Neural progenitor cell (in vitro differentiated cells): ENCODE results near the gene CHST8. TPM values are rescaled to one million over a fixed set of nuclear protein-coding genes. Genes with fewer than 3 reads are reported as not detected.

ENCODE experiments used
- DNase-seq: peaks from one replicate; pipeline ENCODE4 v3.0.0-alpha.2; 2016; ENCODE audit warnings: low spot score
- H2AFZ ChIP-seq: fragments of 200-600 bp; sonication (generic); replicated peaks from 2 replicates; pipeline ENCODE4 v1.6.1; 2016; ENCODE audit warnings: antibody characterized with exemption
- H3F3A ChIP-seq: fragments of 200-600 bp; sonication (generic); 2 replicates; pipeline ENCODE4 v1.6.1; 2016; ENCODE audit warnings: antibody characterized with exemption, low read depth
- H3K27ac ChIP-seq: fragments of 200-600 bp; sonication (generic); 2 replicates; pipeline ENCODE4 v1.5.1; 2016; ENCODE audit warnings: mild to moderate bottlenecking
- H3K27me3 ChIP-seq: fragments of 200-600 bp; sonication (generic); 2 replicates; pipeline ENCODE4 v1.6.1; 2016; ENCODE audit warnings: mild to moderate bottlenecking, moderate library complexity
- H3K36me3 ChIP-seq: fragments of 200-600 bp; sonication (generic); 2 replicates; pipeline ENCODE4 v1.5.1; 2016
- H3K4me1 ChIP-seq: fragments of 200-600 bp; sonication (generic); 2 replicates; pipeline ENCODE4 v1.6.1; 2016; ENCODE audit warnings: mixed run types
- H3K4me2 ChIP-seq: fragments of 200-600 bp; sonication (generic); 2 replicates; pipeline ENCODE4 v1.6.1; 2016
- H3K4me3 ChIP-seq: fragments of 200-600 bp; sonication (generic); 2 replicates; pipeline ENCODE4 v1.5.1; 2016
- H3K79me2 ChIP-seq: fragments of 200-600 bp; sonication (generic); 2 replicates; pipeline ENCODE4 v1.6.1; 2016; ENCODE audit warnings: low read depth
- H3K9ac ChIP-seq: fragments of 200-600 bp; sonication (generic); 2 replicates; pipeline ENCODE4 v1.6.1; 2016
- H3K9me3 ChIP-seq: fragments of 200-600 bp; sonication (generic); 2 replicates; pipeline ENCODE4 v1.5.1; 2016; ENCODE audit warnings: low read depth
- H4K20me1 ChIP-seq: fragments of 200-600 bp; sonication (generic); 2 replicates; pipeline ENCODE4 v1.6.1; 2016; ENCODE audit warnings: low read depth
- H3K27ac Mint-ChIP-seq: 3 replicates; pipeline ENCODE4 v1.8.0; 2021; ENCODE audit warnings: mixed read lengths
- H3K27me3 Mint-ChIP-seq: 2 replicates; pipeline ENCODE4 v1.8.0; 2022; ENCODE audit warnings: low read depth, mild to moderate bottlenecking, inconsistent platforms, moderate library complexity, mixed read lengths; ENCODE audit not compliant: insufficient read depth
- H3K36me3 Mint-ChIP-seq: 3 replicates; pipeline ENCODE4 v1.8.0; 2021; ENCODE audit warnings: mixed read lengths
- H3K4me1 Mint-ChIP-seq: 3 replicates; pipeline ENCODE4 v1.8.0; 2021; ENCODE audit warnings: mixed read lengths
- H3K4me3 Mint-ChIP-seq: 3 replicates; pipeline ENCODE4 v1.8.0; 2021; ENCODE audit warnings: mild to moderate bottlenecking, moderate library complexity, mixed read lengths
- H3K9me3 Mint-ChIP-seq: 3 replicates; pipeline ENCODE4 v1.8.0; 2020; ENCODE audit warnings: mixed read lengths
- CTCF ChIP-seq: fragments of 200-600 bp; sonication (generic); IDR thresholded peaks from 2 replicates; pipeline ENCODE4 v1.5.1; 2017; ENCODE audit warnings: antibody characterized with exemption, mild to moderate bottlenecking
- EZH2 ChIP-seq: fragments of 200-600 bp; sonication (generic); IDR thresholded peaks from 2 replicates; pipeline ENCODE4 v1.6.1; 2017; ENCODE audit warnings: antibody characterized with exemption, mild to moderate bottlenecking, moderate library complexity
- EZH2phosphoT487 ChIP-seq: fragments of 200-600 bp; sonication (generic); IDR thresholded peaks from 2 replicates; pipeline ENCODE4 v1.6.1; 2017; ENCODE audit warnings: antibody characterized with exemption
- total RNA-seq: library from RNA; depleted of rRNA; stranded (reverse); fragments of >200 nt; gene quantifications from 2 replicates; pipeline ENCODE4 v1.2.3, GENCODE V29; 2015; ENCODE audit warnings: low replicate concordance

The CHST8 gene
- 0.92 and 3.2 TPM in 2 replicates for total RNA-seq

DNA sequence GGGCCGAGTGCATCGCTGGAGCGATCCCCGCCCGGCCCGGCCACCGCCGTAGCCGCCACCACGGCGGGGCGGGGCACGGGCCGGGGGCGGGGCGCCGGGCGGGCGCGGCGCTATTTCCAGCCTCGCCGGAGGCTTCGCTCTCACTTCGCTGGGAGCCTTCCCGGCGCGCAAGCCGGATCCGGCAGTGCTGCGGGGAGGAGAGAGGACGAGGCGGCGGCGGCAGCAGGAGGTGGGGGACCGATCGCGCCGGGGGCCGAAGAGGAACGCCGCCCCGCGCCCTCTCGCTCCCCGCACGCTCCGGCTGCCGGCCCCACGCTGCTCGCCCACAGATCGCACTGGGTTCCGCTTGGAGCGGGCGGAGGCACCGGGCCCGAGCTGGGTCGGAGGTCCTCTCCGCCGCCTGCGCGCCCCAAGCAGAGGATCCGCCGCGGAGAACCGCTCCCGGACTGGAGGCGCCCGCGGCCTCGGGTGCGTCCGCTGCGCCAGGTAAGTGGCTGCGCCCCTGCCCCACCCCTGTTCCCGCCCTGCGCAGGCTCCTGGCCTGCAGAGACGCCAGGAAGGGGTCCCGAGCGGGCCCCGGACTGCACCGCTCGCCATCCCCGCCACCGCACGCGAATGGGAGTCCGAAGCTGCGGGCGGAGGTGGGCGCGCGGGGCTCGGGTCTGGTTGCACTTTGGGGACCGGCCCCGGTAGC is at the start of gene CHST8:
CHST8 (plus strand) TSS at position 143 of the 694 bp plus-strand sequence. CDS start 67,309 bp downstream, outside the sequence.
- Histone ChIP-seq H3K36me3 (no peaks in the 10 kb centered on the region), H3K27ac (no peak within 1 kb of the TSS), H3K4me2 (peak within 1 kb of the TSS; percentile 97), H3K4me1 (peaks cover 3% of the 10 kb centered on the region), H4K20me1 (peaks cover 27% of the 10 kb centered on the region), H3K9ac (no peak within 1 kb of the TSS), H3K79me2 (no peaks in the 10 kb centered on the region), H3K9me3 (no peaks in the 10 kb centered on the region), H3K4me3 (peak within 1 kb of the TSS; percentile 59), H2AFZ (peak within 1 kb of the TSS; percentile 82), H3K27me3 (peaks cover 98% of the 10 kb centered on the region), H3F3A (peaks cover 3% of the 10 kb centered on the region)
- Mint-ChIP-seq H3K9me3 (no peaks in the 10 kb centered on the region), H3K4me1 (peaks cover 7% of the 10 kb centered on the region), H3K4me3 (peak within 1 kb of the TSS; percentile 78), H3K36me3 (no peaks in the 10 kb centered on the region), H3K27me3 (peaks cover 63% of the 10 kb centered on the region), H3K27ac (no peak within 1 kb of the TSS)
- peak; percentile 92 for DNase-seq
- no peak for TF ChIP-seq EZH2
- no peak for TF ChIP-seq CTCF
- TF ChIP-seq EZH2phosphoT487, result no peak

- peaks cover 34% of the 10 kb centered on the region for H3K4me1 Mint-ChIP-seq
- no peak overlapping the region for H3K4me2 ChIP-seq
- H2AFZ ChIP-seq, result no peak overlapping the region
- H3K4me3 ChIP-seq, result no peak overlapping the region
- H3K4me3 Mint-ChIP-seq, result no peak overlapping the region
- peaks cover 23% of the 10 kb centered on the region for H3K9me3 Mint-ChIP-seq
- no peaks in the 10 kb centered on the region for H3K79me2 ChIP-seq
- H3F3A ChIP-seq, result peaks cover 10% of the 10 kb centered on the region
- H3K27me3 ChIP-seq, result no peaks in the 10 kb centered on the region
- TF ChIP-seq EZH2, result no peak
- no peak for TF ChIP-seq EZH2phosphoT487
- no peak for TF ChIP-seq CTCF
- H3K36me3 ChIP-seq, result no peaks in the 10 kb centered on the region
- peaks cover 21% of the 10 kb centered on the region for H3K4me1 ChIP-seq
- DNase-seq, result no peak
- H3K9ac ChIP-seq, result no peak overlapping the region
- peaks cover 9% of the 10 kb centered on the region for H3K27me3 Mint-ChIP-seq
- H3K27ac Mint-ChIP-seq, result no peak overlapping the region
- no peaks in the 10 kb centered on the region for H4K20me1 ChIP-seq
- H3K9me3 ChIP-seq, result no peaks in the 10 kb centered on the region
- H3K36me3 Mint-ChIP-seq, result peaks cover 4% of the 10 kb centered on the region
- H3K27ac ChIP-seq, result no peak overlapping the region
Observed at GRCh38 chr19:33572929-33573328, 48.8 kb upstream of the CHST8 start.

DNA sequence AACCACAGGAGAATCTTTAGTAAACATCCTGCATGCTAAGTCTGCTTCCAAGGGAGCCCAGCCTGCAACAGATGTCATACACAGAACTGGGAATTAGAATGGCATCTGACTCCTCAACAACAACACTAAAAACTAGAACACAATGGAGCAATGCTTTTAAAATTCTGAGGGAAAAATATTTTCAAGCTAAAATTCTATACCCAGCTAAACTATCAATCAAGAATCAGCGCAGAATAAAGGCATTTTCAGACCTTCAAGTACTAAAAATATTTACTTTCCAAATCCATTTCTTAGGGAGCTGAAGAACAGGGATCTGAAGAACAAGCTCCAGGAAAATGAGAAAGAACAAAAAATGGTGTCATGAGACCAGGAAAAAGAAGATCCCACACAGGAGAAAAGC is 46.9 kb upstream of the CHST8 start:
- Mint-ChIP-seq H3K27me3 (peaks cover 9% of the 10 kb centered on the region), H3K9me3 (peaks cover 23% of the 10 kb centered on the region), H3K4me1 (peaks cover 24% of the 10 kb centered on the region), H3K36me3 (peaks cover 4% of the 10 kb centered on the region), H3K27ac (no peak overlapping the region), H3K4me3 (no peak overlapping the region)
- no peaks in the 10 kb centered on the region for H4K20me1 ChIP-seq
- H3K9ac ChIP-seq, result no peak overlapping the region
- no peak overlapping the region for H3K4me2 ChIP-seq
- no peaks in the 10 kb centered on the region for H3K36me3 ChIP-seq
- no peak for DNase-seq
- peaks cover 14% of the 10 kb centered on the region for H3K4me1 ChIP-seq
- peaks cover 7% of the 10 kb centered on the region for H3F3A ChIP-seq
- TF ChIP-seq EZH2phosphoT487, result no peak
- no peak for TF ChIP-seq CTCF
- no peak for TF ChIP-seq EZH2
- no peaks in the 10 kb centered on the region for H3K79me2 ChIP-seq
- H3K4me3 ChIP-seq, result no peak overlapping the region
- H3K9me3 ChIP-seq, result no peaks in the 10 kb centered on the region
- no peaks in the 10 kb centered on the region for H3K27me3 ChIP-seq
- no peak overlapping the region for H2AFZ ChIP-seq
- H3K27ac ChIP-seq, result no peak overlapping the region
